HG03354 (cell line): ENCODE results near the gene KIF25.

Experiments used
- ATAC-seq: cut with Tn5 transposase; IDR thresholded peaks from one replicate; pipeline ENCODE4 v1.9.1; 2021; ENCODE audit warnings: mild to moderate bottlenecking; ENCODE audit not compliant: unreplicated experiment, poor library complexity, severe bottlenecking

The KIF25 gene

DNA sequence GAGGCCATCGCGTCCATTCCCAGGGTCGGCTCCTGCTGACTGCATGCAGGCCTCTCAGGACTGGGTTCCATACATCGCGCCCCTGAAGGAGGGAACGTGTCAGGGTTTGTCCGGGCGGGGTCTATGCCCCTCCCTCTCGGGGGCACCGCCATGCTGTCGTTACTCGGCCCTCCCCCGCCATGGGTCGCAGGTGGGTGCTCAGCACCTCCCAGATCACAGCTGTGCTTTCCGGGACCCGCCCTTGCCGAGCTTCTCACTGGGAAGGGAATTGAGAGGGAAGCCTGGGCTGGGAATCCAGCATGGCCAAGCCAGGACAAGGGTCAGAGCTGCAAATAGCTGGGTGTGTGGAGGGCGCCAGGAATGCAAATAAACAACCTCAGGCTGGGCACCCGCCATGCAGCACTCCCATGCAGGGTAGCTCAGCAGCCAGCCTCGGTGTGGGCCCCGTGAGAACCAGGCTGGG lies 81.5 kb downstream of the KIF25 start, which contains the start of gene FRMD1:
Gene FRMD1 (minus strand): TSS at position 270 of the 463 bp plus-strand sequence. CDS start 118 bp downstream, at position 152.
- ATAC-seq: no peak

DNA sequence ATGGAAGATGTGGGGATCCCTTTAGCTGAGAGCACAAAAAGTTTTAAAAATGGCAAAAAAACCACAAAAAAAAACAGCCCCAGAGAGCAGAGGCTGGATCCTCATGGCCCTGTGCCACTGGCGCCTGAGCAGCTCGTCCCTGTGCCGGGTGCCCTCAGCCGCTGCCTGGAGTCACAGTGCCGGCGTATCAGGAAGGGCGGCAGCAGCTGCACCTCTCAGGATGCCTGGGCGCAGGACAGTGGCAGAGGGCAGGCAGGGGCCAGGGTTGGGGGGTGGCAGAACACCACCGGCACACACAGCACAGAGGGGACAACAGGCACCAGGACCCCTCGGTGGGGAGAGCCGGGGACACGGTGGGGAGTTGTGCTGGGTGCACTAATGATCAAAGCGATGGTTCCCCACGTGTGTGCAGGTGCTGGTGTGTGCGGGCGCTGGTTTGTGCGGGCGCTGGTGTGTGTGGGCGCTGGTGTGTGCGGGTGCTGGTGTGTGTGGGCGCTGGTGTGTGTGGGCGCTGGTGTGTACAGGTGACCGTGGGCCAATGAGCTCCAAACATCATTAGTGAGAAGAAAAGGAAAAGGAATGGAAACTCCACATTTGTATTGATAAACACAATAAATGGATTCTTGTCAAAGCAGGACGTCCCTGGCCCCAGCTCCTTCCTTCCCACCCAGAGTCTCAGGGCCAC lies 83.1 kb downstream of the KIF25 start:
- ATAC-seq: no peak

DNA sequence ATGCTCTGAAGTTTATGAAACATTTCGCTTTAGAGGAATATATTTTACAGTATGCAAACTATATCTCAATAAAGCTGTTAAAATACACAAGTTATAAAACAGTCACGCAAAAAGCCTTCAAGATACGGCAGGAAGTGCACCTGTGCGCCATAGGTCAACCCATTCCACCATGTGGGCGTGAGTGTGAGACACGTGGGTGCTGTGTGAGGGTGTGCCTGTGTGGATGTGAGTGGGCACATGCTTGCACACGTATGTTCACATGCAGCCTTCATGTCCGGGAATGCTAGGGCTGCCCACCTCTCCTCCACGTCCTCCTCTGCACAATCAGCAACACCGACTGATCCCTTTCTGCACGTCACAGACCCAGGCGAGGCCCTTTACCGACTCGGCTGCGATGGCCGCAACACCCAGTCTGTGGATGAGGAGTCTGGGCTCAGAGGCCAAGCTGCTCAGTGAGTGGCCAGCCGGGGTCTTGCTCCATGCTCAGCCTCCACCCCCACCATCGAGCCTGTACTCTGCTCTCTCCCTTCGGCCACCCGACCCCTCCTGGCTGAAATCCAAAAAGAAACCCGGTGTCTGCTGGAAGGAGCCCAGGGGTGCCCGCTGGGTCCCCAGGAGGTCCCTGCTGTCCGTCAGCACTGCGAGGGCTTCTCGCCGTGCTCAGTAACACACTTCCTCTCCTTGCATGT lies 84.5 kb downstream of the KIF25 start:
- no peak for ATAC-seq

DNA sequence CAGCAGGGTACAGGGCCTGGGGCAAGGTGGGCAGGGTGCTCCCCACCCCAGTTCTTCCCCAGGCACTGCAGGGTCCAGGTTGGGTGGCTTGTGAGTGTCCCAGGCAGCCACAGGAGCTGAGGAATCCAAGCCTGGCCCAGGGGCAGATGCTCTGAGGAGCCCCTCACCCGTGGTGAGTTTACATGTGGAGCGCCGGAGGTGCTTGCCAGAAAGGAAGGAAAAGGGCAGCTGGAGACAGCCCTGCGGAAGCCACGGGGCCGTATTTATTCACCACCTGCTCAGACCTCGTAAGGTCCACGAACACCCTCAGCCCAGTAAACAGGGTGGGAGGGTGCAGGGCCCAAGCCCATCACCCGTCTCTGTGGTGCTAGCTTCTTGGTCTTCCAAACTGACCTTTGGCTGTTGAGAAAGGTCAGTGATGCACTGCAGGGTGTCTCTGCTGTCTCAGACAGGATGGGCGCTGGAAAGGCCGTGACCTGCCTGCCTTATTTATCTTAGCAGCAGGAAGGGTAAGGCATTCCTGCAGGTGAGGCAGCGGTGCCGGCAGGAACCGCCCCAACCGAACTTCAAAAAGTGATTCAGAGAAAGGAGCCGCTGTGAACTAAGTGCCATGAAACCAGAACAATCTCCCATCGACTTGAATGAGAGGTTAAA lies 85.5 kb downstream of the KIF25 start:
- no peak for ATAC-seq

DNA sequence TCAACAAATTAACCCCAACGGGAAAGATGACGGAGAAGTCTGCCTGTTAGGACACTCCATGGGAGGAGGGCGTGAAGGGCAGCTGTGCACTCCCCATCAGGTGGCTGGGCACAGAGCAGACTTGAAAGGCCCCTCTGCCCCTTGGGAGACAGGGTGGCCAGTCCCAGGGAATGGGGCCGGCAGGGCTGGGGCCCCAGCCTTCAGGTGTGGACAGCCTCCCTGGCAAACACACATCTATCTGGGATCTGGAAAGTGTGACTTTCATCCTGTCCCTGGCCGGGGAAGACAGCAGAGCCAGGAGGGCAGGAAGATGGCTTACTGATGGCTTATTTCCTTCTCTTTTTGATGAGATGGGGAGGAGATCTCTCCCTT lies 86.0 kb downstream of the KIF25 start:
- no peak for ATAC-seq

DNA sequence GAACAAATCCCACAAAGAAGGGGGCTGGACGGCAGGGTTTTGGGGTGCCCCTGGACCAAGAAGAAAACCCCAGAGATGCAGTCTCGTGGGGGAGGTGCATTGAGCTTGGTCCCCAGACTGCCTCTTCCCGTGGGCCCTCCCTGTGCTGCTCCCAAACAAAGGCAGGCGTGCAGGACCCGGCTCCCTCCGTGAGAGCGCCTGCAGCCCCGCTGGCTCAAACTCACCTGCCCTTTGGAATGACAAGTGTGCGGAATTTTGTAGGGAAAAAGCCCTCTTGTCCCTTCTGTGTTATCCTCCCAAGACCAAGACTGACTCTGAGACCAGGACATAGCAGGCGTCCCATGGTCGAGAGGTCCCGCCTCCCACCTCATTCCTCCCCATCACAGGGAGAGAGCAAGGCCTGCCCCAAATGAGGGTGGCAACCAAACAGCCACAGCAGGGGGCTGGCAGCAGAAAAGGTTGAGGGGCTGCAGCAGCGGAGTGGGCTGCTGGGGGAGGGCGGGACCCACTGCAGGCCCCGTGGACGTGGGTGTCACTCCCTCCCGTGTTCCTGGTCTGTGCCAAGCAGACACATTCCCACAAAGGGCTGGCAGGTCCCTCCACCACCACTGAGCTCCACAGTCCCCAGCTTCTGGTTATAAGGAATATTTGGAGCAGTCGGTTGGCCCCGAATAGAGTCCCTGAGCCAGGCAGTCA lies 87.1 kb downstream of the KIF25 start:
- no peak for ATAC-seq

DNA sequence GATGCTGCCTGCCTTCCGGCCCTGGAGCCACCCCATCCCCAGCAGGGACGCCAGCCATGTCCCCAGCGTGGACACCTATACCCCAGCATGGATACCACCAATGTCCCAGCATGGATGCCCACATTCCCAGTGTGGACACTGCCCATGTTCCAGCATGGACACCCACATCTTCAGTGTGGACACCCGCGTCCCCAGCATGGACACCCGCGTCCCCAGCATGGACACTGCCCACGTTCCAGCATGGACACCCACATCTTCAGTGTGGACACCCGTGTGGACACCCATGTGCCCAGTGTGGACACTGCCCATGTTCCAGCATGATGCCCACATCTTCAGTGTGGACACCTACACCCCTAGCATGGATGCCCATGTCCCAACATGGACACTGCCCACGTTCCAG lies 88.6 kb downstream of the KIF25 start:
- ATAC-seq: no peak

DNA sequence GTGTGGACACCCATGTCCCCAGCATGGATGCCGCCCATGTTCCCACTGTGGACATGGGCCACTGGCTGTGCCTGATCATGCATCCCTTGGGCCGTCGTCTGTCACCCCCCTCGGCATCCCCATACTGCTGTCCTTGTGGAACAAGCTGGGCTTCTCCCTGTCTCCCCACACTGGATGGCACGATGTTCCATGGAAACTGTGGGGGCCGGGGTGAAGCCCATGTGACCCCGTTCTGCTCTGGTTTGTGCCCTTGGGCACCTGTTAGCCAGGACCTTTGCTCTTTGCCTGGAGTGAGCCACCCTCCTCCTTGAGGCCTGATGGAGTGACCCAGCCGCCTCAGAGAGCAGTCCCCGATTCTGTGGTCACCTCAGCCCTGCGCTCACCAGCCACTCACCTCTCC lies 89.1 kb downstream of the KIF25 start:
- ATAC-seq: no peak

DNA sequence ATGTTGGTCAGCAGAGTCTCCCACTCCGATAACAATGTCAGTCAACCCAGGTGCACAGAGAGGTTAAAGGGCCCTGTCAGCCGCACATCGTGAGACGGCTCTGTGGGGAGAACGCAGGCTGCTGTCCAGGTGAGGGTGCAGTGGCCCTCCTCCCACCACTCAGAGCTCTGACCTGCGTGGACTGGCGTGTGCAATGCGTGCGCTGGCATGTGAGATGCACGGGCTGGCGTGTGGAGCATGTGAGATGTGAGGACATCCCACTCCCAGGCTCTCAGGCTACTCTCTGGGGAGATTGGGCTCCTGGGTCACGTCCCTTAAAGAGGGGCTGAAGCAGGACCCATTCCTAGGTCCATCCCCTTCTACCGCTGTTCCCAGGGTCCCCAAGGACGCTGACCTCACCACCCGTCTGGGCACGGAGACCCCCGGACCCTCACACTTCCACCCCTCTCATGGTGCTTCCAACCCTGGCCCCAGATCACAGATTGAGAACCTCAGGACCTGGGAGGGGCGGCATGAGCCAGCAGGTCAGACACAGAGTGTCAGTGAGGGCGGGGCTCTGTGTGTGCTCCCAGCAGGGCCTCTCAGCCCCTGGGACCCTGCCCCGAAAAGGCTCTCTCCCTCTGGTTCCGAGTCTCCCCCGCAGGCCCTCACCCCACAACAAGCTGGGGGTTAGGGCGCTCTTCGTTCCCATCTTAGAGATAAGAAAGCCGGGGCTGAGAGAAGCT lies 90.1 kb downstream of the KIF25 start:
- no peak for ATAC-seq

DNA sequence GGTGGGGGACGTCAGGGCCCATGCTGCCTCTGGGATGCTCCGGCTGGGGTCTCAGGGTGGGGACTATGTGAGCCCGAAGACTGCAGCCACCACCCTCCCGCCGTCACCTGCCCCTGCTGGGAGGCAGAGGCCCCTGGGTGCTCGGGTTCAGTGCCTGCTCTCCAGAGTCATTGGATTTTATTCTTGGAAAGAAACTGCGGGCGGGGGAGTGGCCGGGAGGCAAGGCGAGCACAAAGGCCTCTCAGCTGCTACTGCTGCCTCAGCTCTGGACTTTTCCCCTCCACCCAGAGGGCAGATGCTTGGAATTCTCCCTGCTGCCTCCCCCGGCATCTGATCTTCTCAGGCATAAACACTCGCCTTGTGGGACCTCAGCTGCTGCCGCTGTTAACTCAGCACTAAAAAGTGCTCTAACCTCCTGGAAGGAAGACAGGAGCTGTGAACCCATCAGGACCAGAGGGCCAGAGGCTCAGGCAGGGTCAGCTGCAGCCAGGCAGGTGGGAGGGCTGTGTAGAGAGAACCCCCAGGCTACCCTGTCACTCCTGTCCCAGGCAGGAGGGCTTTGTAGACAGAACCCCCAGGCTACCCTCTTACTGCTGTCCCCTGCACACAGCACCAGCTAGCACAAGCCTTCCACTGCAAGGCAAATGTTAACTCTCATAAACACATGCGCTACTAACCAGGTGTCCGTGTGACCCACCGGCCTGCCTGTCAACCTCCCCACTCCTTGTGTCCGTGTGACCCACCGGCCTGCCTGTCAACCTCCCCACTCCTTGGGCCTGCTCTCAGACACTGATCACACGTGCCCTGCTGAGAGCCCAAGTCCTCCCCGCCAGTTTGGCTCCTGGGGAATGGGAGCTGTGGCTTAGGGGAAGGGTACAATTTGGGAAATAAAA lies 90.9 kb downstream of the KIF25 start:
- ATAC-seq: no peak

DNA sequence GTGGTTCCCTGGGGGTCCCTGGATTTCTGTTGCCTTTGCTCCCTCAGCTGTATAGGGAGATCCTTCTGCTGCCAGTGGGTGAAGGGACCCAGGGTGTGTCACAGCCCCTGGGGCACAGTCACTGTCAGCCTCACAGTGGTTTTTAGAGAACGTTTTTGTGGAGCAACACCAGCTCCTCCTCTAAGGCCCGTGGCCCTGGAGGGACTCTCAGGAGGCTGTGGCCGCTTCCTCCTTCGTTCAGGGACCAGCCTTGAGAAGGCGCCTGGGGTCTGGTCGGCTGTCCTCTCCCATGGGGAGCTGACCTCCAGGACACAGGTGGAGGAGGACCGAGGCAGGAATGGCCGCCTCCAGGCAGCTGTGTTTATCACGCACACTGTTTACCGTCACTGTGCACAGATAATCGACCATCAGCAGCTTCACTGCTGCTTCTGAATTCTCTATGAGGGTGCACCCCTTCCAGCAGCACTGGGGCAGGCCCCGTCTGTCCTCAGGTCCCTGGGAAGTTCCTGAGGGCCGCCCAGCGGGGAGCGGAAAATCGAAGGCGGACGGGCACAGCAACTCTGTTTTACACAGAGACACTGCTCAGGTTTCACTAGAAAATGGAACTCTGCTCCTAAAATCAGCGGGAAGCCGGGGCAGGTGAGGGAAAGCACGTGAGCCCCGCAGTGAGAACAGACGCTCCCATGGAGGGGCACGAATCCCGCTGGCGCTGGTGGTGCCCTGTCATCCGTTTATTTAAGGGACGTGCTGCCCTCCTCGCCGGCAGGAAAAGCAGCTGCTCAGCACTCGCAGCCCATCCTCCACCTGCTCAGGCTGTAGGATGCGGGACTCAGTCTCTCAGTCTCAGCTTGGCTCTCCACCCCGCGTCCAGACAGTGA lies 92.0 kb downstream of the KIF25 start:
- no peak for ATAC-seq

DNA sequence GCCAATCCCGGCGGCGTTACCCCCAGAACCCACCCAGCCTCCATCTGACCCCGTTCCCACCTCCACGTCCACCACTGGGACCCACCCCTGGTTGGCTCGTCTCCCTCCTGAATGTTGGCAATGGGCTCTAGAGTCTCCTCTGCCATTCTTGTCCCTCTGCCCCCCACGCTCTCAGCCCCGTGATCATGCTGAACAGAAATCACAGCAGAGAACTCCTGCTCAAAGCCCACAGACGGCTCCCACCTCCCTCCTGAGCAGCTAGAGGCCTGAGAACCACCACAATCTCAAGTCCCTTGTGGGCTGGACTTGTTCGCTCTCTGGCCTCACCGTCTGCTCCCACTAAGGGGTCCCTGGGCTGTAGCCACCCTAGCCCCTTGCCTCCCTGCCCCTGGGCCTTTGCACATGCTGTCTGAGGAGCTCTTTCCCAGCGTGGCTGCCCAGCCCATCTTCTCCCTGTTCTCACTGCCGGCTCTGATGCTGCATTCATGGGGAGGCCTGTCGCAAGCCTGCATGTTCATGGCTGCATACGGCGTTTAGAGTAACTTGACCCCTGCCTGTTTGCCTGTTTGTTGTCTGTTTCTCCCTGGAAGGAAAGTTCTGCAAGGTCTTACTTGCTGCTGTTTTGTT lies 92.7 kb downstream of the KIF25 start:
- no peak for ATAC-seq

DNA sequence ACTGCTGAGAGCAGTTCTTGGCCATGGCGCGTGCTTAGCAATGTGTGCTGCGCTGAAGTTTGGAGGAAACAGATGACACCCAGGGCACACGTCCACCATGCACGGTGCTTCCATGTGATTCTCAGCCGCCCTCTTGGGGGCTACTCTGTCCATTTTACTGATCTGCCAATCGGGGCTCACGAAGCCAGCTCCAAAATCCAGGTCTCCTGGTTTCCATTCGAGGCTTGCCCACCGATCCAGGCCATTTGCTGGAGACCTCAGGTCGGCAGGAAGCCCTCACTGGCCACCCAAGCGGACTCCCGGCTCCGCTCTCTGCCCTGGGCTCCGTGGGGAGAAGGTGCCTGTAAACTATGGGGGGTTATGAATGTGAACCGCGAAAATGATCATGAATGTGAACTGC lies 93.2 kb downstream of the KIF25 start:
- ATAC-seq: no peak

DNA sequence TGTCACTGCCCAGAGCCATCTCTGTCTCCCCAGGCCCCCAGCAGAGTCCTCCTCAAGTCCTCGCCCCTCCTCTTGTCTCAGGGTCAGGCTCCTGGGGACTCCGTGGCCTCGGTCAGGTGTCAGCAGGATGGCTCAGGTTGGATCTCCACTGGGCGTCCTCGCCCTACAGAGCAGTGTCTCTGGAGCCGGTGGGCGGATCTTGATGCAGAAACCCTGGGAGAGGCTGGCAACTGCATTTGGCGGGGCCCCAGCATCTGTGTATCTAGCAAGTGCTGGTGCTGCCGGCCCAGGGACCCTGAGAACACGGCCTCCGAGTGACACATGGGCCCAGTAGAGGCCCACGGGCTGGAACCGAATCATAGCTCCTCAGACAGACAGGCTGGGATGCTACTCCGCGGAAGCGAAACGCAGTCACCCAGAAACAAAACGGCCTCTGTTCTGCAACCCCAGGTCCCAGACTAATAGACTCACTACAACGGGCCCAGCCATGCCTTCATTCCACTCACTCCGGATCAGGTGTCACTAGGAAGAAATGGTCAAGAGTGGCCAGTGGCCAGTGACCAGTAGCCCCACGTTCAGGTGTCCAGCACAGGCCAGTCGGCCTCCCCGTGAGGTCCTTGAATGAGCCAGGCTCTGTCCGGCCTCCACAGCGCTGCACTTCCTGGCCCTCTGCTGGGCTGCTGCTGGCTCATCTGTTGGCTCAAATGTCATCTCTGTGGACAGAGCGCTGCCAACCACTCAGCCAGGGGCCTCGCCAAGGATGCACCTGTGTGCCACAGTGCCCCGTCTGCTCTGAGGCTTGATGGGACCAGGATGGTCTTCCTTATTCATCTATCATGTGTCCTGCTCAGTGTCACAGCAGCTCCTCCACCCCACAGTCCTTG lies 94.2 kb downstream of the KIF25 start:
- no peak for ATAC-seq

DNA sequence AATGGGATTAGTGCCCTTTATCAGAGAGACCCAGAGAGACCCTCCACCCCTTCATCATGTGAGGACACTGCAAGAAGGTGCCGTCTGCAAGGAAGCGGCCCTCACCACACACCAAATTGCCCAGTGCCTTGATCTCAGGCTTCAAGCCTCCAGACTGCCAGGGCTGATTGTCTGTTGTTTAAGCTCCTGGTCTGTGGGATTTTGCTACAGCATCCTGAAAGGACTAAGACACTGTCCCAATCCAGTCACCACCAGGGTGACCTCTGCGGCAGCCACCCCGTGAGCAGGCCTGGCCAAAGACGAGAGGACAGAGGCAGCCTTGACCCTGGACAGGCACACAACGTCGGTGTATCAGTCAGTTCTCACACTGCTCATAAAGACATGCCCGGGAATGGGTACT lies 95.1 kb downstream of the KIF25 start:
- ATAC-seq: no peak

DNA sequence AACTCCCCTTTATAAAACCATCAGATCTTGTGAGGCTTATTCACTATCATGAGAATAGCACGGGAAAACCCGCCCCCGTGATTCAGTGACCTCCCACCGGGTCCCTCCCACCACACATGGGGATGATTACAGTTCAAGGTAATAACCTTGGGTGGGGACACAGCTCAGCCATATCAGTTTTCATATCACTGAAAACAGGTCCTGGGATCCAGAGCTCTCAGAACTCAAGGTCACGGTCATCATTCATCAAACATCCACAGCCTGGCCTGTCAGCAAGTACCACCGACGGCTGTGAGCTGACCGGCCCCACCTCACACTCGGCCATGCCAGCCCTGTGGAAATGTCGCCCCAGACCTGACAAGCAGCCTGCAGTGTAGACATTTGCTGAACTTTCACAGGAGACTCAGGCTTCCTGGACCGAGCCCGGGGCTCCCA lies 95.6 kb downstream of the KIF25 start:
- no peak for ATAC-seq
